ENCODE results near the gene NSDHL.

GRCh38 chrX:152853986-152854385 lies 23.1 kb downstream of the NSDHL start:
- TF ChIP-seq POLR2A (IDR thresholded peaks at IDR 0.05; ENCODE audit: low read length) (no peak), GATA1 (IDR thresholded peaks at IDR 0.05; ENCODE audit: low read depth, low read length) (no peak)
